ENCODE data around the gene DOCK4. TPM values are rescaled to one million over a fixed set of nuclear protein-coding genes. Genes with fewer than 3 reads are reported as not detected.

DOCK4 gene
- total RNA-seq, 4 donors from 2014 or later: 30.8 to 49.8 (median 37.2) TPM

DNA sequence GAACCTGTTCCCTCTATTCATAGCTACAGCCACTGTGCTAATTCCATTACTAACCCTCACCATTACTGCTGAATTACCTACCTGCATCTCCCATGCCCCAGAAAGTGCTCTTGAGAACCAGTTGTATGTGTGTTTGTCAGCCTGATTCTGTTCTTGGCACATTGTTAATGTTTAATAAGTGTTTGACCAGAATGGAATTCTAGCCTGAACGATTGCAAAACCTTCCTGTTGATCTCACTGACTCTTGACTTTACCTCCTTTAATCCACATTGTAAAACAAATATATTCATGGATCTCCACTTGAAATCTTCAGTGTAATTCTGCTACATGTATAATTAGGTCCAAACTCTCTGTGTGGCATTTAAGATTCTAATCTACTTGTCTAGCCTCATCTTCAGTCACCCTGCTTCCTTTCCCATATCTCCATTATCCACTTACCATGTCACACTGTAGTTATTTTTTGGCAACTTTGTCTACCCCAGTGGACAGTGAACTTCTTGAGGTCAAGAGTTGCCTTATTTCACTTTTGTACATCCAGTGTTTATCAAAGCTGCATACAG lies 5.2 kb upstream of the DOCK4 start:
- Histone ChIP-seq H3K36me3 (no peaks in the 10 kb centered on the region), H3K27me3 (no peaks in the 10 kb centered on the region), H3K4me1 (peaks cover 0 to 46% (median 2%) of the 10 kb centered on the region in 4 donors), H3K4me3 (no peak overlapping the region), H3K27ac (no peak overlapping the region), H3K9me3 (no peaks in the 10 kb centered on the region)
- TF ChIP-seq POLR2A (IDR thresholded peaks at IDR 0.05) (no peak), EP300 (IDR thresholded peaks at IDR 0.05) (no peak)
- TF ChIP-seq, protein P1, sequence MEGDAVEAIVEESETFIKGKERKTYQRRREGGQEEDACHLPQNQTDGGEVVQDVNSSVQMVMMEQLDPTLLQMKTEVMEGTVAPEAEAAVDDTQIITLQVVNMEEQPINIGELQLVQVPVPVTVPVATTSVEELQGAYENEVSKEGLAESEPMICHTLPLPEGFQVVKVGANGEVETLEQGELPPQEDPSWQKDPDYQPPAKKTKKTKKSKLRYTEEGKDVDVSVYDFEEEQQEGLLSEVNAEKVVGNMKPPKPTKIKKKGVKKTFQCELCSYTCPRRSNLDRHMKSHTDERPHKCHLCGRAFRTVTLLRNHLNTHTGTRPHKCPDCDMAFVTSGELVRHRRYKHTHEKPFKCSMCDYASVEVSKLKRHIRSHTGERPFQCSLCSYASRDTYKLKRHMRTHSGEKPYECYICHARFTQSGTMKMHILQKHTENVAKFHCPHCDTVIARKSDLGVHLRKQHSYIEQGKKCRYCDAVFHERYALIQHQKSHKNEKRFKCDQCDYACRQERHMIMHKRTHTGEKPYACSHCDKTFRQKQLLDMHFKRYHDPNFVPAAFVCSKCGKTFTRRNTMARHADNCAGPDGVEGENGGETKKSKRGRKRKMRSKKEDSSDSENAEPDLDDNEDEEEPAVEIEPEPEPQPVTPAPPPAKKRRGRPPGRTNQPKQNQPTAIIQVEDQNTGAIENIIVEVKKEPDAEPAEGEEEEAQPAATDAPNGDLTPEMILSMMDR (IDR thresholded peaks at IDR 0.05): no peak
- no peak for DNase-seq (ENCODE audit: low spot score in 2 of 2)
- WGBS, 2 donors: 39 to 40% methylated on average over 1 of the region's 1 CpG

DNA sequence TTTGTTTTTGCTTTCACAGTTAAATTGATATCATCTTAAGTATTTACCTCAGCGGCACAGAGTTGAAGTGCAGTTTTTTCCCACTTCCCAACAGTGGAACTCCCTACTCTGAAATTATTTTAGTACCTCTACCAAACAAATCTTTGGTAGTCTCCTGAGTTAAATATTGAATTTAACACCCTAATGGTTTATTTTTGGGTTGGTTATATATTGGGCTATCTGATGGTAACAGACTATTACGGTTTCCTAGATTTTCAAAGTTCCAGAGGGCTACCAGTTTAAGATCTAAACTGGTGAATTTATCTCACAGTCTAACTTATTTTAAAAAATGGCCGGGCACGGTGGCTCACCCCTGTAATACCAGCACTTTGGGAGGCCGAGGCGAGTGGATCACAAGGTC lies 1.6 kb upstream of the DOCK4 start:
- Histone ChIP-seq H3K4me1 (peaks cover 0 to 37% (median 0%) of the 10 kb centered on the region in 4 donors), H3K36me3 (no peaks in the 10 kb centered on the region), H3K9me3 (no peaks in the 10 kb centered on the region), H3K4me3 (no peak overlapping the region), H3K27me3 (no peaks in the 10 kb centered on the region), H3K27ac (no peak overlapping the region)
- WGBS, 2 donors: 94 to 95% methylated on average over 6 of the region's 6 CpGs
- TF ChIP-seq EP300 (IDR thresholded peaks at IDR 0.05): no peak
- no peak for TF ChIP-seq POLR2A (IDR thresholded peaks at IDR 0.05)
- TF ChIP-seq, protein P1 (IDR thresholded peaks at IDR 0.05): no peak
- DNase-seq (ENCODE audit: low spot score in 2 of 2): no peak

DNA sequence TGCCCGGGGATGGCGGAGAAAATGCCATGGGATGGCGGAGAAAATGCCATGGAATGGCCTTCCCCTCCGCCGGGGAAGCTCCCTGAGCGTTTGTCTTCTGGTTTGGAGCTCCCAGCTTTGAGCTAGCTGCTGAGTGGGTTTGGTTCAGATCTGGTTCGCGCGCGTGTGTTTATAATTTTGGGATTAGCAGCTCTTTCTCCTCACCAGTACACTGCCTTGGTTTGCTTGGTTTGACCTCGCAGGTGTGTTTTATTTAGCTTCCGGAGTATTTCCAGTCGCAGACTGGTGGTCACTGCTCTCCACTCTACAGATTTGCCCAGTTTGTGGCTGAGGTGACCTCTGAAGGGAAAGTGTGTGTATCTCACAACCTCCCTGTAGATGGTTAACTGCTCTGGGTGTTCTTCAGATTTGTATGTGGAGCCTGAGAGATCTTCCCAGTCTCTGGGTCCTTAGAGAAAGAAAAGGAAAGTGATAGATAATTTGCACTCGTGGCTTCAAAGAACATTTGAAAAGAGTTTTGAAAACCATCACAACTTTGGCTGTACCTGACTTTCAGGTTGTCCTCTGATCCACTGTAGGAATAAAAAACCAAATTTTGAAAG lies 893 bp upstream of the DOCK4 start:
- TF ChIP-seq POLR2A (IDR thresholded peaks at IDR 0.05) (no peak), EP300 (IDR thresholded peaks at IDR 0.05) (no peak)
- TF ChIP-seq, protein P1 (IDR thresholded peaks at IDR 0.05): no peak
- H3K4me3 ChIP-seq: peak overlapping the region; percentile 70 to 91 (median 78)
- H3K27ac ChIP-seq: peak overlapping the region; percentile 65 to 89 (median 88)
- no peaks in the 10 kb centered on the region for H3K27me3 ChIP-seq
- no peaks in the 10 kb centered on the region for H3K36me3 ChIP-seq
- no peak for DNase-seq (ENCODE audit: low spot score in 2 of 2)
- H3K9me3 ChIP-seq: no peaks in the 10 kb centered on the region
- peaks cover 0 to 37% (median 0%) of the 10 kb centered on the region in 4 donors for H3K4me1 ChIP-seq
- WGBS, 2 donors: 1 to 3% methylated on average over 12 to 14 of the region's 14 CpGs

DNA sequence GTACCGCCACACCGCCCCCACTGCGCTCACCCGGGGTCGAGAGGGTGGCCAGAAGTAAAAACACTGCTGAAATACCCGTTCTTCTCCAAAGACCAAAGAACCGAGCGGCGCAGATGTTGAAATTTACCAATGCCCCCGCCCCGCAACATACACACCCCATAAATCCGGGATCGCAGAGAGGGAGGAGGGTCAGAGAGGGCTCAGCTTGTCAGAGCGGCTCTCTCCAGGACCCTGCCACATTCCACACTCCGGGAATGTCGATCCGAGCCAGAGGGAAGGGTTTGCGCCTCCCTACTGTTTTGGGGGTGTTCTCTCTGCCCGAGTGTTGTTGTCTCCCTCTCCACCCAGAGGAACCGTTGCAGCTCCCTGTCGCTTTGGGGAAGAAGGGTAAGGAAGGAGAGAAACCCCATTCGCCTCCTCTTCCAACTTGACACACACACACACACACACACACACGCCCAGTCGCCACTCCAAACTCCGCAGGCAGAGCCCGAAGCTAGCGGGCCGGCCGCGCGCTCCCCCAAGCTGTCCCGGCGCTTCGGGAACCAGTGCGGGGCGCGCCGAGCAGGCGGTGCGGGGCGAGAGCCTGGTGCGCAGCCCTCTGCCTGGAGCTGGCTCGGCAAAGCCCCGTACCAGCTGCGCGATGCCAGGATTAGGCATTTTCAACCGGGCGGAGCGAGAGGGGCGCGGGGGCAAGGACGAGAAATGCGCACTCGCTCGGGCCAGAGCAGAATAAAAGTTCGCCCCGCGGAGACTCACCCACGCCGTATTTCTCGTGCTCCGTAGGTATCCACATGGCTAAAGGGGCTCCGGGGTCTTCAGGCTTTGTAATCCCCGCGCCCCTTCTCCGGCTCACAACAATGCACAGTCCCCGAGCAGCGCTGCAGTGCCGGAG lies 609 bp downstream of the DOCK4 start:
- TF ChIP-seq, protein P1 (IDR thresholded peaks at IDR 0.05): no peak
- no peak for TF ChIP-seq POLR2A (IDR thresholded peaks at IDR 0.05)
- TF ChIP-seq EP300 (IDR thresholded peaks at IDR 0.05): no peak
- peaks cover 0 to 30% (median 0%) of the 10 kb centered on the region in 4 donors for H3K4me1 ChIP-seq
- no peaks in the 10 kb centered on the region for H3K9me3 ChIP-seq
- peak overlapping the region; percentile 72 to 91 (median 83) for H3K4me3 ChIP-seq
- no peaks in the 10 kb centered on the region for H3K27me3 ChIP-seq
- 0 to 1% methylated on average over 52 of the region's 69 CpGs for WGBS, 2 donors
- no peaks in the 10 kb centered on the region for H3K36me3 ChIP-seq
- H3K27ac ChIP-seq: peak overlapping the region; percentile 78 to 88 (median 84)
- peak; percentile 42 to 60 for DNase-seq (ENCODE audit: low spot score in 2 of 2)
